Head of caudate nucleus (tissue), 42 donors: Measurements from ENCODE around the gene MAST1.
"Not testable (repeated sequence)": the region's sequence is repeated elsewhere in the genome, so short reads cannot be mapped to it uniquely, and the experiment has no call there.

Source experiments
- DNase-seq, 42 donors: peaks; one replicate each; pipeline versions ENCODE4 v3.0.0 to v3.0.0-alpha.2; 2020 to 2021; ENCODE audit warnings: mixed read lengths in 7 of 42
- intact Hi-C: fragments of 100-400 bp; cut with DNase I; formaldehyde crosslinking; loops from one replicate; pipeline ENCODE4 v1.15.0; 2022

The MAST1 gene

DNA sequence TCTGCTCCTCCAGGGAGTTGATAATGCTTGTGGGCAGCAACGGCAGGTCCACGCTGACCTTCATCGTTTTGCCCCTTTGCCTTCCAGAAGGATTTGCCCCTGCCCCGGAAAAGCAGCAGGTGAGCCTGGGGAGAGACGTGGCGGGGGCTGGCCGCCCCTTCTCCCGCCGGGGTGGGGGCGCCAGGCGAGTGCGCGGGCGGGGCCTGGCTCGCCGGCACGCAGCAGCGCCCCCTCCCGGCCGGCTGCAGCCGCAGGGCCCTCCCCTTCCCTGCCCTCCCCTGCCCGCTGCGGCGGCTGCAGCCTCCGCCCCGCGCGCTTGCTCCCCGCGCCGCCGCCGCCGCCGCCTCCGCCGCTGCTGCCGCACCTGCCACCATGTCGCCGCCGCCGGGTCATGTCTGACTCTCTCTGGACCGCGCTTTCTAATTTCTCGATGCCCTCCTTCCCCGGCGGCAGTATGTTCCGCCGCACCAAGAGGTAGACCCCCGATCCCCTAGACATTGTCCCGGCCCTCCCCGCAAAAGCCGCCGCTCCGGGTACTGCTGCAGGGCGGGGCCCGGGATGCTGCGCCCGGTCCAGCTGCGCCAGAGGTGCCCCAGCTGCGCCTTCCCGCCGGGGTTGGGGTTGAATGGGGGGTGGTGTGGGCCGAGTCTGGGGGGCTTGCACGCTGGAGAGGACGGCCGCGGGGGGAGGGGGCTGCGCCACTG, at the start of gene MAST1:
Gene MAST1 (plus strand): TSS at position 334 of the 704 bp plus-strand sequence. CDS start 58 bp downstream, at position 392.
- intact Hi-C loops = no loop called here
- peak in 37 of 42 donors; percentile 26 to 78 (median 58) for DNase-seq

DNA sequence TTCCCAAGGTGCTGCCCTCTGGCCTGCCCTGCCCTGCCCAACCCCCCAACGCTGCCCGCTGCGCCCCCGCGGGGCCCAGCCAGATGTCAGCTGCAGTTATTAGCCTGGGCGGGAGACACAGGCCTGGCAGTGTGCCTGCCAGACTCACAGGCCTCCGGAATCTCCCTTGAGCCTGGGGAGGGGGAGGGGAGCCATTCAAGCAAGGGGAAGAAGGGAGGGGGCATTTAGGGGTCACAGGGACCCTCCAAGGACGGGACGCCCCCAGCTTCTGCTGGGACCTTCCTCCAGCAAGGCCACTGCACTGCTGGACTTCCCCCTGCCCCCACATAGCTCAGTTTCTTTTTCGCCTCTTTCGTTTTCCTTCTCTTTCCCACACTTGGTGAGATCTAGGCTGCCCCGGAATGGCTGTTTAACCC, 49.6 kb upstream of the MAST1 start:
- DNase-seq = peak in 40 of 42 donors; percentile 52 to 89 (median 72)
- intact Hi-C loops = no loop called here

DNA sequence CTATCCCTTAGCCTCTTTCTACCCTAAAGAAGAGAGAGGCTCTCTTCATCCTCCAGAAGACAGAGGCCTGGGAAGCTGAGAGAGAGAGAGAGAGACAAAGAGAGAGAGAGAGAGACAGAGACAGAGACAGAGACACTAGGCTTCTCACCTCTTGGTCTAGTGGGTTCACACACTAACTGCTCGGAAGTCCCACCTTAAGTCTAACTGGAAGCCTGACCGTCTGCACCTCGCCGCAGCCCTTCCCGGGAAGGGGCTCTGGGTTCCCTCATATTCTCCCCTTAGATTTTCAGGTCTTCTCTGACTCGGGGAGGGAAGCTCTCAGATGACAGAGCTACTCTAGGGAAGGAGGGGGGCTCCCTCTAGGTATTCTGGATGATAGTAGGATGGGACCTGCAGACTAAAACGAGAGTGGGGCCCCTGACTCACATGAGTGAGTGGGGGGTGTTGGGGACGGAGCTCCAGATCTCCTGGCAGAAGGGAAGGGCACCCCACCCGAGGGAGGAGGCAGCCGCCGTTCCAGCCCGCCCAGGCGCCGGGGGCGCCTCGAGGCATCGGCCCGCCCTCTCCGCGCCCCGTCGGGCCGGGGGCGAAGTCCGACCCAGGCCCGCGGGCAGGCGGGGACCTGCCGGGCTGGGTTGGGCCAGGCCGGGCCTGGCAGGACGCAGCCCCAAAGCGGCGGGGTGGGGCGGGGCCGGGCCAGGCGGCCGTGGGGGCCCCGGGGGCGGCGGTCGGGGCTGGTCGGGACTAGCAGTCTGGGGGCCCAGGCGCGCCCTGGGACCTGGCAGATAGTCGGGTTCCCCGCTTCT, 49.0 kb upstream of the MAST1 start:
- intact Hi-C loops = no loop called here
- peak in 1 of 42 donors; percentile 55 for DNase-seq

DNA sequence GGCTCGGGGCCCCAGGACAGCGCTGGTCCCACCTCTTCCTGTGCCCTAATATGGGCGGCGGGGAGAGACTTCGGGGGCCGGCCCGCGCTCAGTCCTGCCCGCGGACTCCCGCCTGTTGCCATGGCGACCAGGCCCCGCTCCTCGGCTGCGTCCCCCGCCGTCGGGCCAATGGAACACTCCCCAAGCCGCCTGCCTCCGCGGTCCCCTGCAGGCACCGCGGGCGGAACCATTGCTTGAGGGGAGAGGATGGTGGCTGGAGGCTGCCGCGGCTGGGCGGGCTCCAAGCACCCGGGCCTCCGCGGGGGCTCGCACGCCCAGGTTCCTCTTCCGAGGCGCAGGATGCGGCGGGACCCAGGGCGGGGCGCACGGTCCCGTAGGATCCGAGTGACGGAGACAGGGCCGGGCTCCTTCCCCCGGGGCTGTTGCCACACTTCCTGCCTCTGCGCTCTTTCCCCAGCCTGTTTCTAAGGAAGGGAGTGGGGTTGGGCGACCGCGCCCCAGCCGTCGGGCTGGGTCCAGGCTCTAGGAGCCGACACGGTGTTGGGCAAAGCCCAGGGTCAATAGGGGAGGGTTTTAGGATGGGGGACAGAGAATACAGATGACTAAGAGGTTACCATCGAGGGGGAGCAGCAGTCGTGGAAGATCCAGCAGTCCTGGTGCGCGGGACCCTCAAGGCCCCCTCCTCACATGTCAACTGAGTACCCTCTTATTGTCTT, 48.3 kb upstream of the MAST1 start:
- DNase-seq = peak; percentile 87 to 99 (median 96)
- intact Hi-C loops = no loop called here

DNA sequence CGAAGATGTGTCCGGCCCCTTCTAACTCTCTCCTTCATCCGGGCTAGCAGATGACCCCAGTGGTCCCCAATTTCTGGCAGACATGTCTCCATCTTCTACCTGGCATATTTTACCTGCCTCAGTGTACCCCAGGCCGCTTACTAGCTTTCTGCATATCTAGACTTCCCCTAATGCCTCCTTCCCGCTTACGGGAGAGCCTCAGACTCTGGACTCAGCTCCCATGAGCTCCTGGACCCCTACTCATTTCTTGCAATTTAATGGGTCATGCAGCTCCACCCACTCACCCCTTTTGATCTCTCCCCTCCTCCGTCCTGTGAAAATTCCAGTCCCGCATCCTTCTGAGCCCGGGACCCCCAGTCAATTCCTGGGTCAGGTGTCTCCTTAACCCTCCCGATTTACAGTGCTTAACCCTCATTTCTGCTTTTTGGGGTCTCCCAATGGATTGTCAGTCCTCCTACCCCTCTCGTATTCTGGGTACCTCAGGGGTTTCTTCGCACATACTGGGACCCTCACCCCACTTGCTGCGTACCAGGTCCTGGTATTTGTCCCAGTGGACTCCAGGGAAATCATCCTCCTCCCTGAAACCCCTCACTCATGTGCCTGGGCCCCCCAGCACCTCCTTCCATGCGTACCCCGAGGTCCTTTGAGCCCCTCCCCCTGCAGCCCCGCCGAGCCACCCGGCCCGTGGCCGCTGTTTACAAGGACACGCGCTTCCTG, 47.5 kb upstream of the MAST1 start:
- DNase-seq = peak in 3 of 42 donors; percentile 19 to 55 (median 42)
- intact Hi-C loops = no loop called here

DNA sequence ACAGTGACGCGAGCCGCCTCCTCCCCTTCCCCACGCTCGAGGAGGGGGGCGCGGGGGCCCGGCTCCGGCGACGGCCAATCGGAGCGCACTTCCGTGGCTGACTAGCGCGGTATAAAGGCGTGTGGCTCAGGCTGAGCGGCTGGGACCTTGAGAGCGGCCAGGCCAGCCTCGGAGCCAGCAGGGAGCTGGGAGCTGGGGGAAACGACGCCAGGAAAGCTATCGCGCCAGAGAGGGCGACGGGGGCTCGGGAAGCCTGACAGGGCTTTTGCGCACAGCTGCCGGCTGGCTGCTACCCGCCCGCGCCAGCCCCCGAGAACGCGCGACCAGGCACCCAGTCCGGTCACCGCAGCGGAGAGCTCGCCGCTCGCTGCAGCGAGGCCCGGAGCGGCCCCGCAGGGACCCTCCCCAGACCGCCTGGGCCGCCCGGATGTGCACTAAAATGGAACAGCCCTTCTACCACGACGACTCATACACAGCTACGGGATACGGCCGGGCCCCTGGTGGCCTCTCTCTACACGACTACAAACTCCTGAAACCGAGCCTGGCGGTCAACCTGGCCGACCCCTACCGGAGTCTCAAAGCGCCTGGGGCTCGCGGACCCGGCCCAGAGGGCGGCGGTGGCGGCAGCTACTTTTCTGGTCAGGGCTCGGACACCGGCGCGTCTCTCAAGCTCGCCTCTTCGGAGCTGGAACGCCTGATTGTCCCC, 46.8 kb upstream of the MAST1 start, which contains the start of gene JUNB:
Gene JUNB (plus strand): TSS at position 142 of the 706 bp plus-strand sequence. CDS start 286 bp downstream, at position 428.
- DNase-seq = peak; percentile 94 to 100 (median 99)
- intact Hi-C loops = no loop called here

DNA sequence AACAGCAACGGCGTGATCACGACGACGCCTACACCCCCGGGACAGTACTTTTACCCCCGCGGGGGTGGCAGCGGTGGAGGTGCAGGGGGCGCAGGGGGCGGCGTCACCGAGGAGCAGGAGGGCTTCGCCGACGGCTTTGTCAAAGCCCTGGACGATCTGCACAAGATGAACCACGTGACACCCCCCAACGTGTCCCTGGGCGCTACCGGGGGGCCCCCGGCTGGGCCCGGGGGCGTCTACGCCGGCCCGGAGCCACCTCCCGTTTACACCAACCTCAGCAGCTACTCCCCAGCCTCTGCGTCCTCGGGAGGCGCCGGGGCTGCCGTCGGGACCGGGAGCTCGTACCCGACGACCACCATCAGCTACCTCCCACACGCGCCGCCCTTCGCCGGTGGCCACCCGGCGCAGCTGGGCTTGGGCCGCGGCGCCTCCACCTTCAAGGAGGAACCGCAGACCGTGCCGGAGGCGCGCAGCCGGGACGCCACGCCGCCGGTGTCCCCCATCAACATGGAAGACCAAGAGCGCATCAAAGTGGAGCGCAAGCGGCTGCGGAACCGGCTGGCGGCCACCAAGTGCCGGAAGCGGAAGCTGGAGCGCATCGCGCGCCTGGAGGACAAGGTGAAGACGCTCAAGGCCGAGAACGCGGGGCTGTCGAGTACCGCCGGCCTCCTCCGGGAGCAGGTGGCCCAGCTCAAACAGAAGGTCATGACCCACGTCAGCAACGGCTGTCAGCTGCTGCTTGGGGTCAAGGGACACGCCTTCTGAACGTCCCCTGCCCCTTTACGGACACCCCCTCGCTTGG, 46.1 kb upstream of the MAST1 start:
- intact Hi-C loops = no loop called here
- DNase-seq = peak in 39 of 42 donors; percentile 45 to 83 (median 65)

DNA sequence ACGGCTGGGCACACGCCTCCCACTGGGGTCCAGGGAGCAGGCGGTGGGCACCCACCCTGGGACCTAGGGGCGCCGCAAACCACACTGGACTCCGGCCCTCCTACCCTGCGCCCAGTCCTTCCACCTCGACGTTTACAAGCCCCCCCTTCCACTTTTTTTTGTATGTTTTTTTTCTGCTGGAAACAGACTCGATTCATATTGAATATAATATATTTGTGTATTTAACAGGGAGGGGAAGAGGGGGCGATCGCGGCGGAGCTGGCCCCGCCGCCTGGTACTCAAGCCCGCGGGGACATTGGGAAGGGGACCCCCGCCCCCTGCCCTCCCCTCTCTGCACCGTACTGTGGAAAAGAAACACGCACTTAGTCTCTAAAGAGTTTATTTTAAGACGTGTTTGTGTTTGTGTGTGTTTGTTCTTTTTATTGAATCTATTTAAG, 45.4 kb upstream of the MAST1 start:
- intact Hi-C loops = no loop called here

DNA sequence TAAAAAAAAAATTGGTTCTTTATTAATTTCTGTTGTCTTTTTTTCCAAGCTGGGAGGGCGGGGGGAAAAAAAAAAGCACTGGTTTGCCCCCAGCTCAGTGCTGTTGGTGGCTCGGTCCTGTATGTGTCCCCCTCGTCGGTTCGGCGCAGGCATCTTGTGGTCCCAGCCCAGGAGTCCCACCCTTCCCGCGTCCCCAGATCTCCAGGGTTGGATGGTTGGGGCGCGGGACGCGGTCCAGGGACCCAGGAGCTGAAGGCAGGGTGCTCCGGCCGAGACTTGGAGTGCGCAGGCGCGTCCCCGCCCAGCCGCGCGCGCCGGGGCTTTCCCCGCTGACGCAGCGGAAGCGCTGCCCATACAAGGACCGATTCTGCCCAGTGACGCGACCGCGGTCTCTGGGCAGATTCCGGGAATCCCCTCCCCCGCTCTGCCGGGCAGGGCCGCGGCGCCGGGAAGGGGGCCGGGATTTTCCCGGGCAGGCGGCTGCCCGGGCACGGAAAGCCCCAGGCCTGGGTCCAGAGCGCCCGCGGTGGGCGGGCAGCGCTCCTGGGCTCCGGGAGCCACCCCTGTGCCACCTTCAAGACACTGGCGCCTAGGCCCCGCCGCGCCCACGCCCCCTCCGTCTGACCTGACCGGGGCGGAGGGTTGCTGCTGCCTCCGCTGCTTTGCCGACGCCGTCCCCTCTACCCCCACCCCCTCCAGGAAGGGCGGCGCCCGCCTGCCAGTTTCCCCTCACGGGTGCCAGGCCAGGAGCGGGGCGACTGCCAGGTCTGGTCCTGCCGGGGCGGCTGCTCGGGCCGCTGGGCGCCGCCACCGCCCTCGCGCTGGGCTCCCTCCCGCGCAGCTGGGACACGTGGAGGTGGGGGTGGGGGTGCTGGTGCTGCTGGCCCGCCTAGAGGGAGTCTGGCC, 44.8 kb upstream of the MAST1 start:
- intact Hi-C loops = no loop called here

More for the DNA sequence above, 45.4 kb upstream of the MAST1 start:
- peak in 1 of 42 donors; percentile 64 for DNase-seq

DNA sequence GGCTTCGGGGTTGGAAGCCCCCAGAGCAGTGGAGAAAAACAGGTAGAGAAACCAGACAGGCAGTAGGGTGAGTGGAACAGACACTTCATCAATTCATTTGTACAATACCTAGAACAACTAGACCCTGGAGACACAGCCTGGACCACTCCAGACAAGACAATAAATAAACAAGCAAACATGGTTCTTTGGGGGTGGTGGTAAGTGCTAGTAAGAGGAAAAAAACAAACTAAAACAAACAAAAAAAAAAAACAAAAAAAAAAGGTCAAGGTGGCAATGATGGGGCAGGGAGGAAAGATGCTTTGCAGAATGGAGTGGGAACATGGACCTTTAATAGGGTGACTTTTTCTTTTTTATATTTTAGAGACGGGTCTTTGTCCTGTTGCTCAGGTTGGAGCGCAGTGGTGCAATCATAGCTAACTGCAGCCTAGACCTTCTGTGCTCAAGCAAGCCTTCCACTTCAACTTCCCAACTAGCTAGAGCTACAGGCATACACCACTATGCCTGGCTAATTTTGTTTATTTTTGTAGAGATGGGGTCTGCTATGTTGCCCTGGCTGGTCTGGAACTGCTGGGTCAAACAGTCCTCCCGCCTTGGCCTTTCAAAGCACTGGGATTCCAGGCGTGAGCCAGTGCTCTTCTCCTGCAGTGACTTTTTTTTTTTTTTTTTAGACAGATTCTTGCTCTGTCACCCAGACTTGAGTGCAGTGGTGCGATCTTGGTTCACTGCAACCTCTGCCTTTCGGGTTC, 43.9 kb upstream of the MAST1 start:
- no peak for DNase-seq
- intact Hi-C loops = no loop called here

More for the DNA sequence above, 44.8 kb upstream of the MAST1 start:
- DNase-seq = peak; percentile 78 to 97 (median 92)

DNA sequence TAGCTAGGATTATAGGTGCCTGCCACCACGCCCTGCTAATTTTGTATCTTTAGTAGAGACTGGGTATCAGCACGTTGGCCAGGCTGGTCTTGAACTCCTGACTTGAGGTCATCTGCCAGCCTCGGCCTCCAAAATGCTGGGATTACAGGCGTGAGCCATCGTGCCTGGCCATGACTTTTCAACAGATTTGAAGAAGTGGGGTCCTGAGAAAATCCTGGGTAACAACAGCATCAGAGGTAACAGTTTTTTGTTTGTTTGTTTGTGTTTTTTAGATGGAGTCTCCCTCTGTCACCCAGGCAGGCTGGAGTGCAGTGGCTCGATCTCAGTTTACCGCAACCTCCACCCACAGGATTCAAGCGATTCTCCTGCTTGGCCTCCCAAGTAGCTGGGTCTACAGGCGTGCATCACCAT, 43.3 kb upstream of the MAST1 start:
- intact Hi-C loops = loop anchor here (5.0 kb wide), 1 partner anchor 33 kb away; no protein-coding TSS in a partner anchor
- DNase-seq = no peak

DNA sequence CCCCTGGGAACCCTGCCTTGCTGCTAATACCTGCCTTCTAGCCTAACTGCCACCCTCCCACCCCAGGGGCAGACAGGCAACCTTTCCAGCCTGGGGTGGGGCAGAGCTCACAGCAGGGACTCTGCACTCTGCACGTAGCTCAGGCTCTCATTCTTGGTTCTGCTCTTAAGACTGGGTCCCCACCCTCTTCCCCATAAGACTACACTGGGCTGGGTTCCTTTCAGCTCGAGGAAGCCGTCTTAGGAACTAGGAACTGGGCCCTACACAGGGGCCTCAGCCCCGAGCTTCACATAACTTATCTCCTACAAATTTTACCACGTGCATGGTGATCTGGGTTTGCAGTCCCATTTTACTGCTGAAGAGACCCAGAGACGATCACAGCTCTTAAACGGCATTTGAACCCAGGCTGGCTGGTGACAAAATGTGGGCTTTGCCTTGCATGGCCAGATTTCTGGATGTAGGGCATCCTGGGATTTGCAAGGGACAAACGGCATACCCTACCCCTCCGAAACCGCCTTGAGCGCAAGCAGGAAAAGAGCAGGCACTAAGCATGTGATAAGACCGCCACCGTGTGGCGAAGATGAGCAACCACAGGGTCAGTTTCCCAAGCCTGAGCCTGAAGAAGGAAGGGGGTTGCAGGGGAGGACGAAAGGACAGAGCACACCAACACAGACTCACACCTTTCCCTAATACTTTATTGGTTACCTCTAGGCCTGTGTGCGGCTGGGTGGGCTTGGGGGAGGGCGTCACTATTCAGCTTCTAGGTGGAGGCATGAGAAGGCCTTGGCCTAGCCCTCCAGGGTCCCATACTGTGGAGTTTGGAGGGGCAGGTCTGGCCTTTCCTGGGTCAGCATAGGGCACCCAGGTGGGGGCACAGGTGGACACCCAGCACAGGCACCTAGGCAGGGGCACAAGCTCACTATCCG, 41.9 kb upstream of the MAST1 start:
- DNase-seq = peak; percentile 59 to 92 (median 81)
- intact Hi-C loops = loop anchor here (2.0 to 5.0 kb wide), 2 partner anchors 20 to 34 kb away; no protein-coding TSS in a partner anchor

DNA sequence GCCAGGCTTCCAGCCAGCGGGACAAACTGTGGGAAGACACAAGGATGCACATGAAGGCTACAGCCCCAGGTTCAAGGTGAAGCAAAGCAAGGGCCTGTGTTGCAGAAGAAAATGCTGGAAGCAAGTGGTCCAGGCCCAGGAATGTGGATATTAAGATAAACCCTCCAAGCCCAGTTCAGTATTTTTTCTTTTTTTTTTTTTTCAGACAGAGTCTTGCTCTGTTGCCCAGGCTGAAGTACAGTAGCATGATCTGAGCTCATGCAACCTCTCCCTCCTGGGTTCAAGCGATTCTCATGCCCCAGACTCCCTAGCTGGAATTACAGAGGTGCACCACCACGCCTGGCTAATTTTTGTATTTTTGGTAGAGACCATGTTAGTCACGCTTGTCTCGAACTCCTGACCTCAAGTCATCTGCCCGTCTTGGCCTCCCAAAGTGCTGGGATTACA, 41.2 kb upstream of the MAST1 start:
- intact Hi-C loops = loop anchor here (2.0 to 5.0 kb wide), 2 partner anchors 20 to 35 kb away; no protein-coding TSS in a partner anchor
- DNase-seq = no peak

DNA sequence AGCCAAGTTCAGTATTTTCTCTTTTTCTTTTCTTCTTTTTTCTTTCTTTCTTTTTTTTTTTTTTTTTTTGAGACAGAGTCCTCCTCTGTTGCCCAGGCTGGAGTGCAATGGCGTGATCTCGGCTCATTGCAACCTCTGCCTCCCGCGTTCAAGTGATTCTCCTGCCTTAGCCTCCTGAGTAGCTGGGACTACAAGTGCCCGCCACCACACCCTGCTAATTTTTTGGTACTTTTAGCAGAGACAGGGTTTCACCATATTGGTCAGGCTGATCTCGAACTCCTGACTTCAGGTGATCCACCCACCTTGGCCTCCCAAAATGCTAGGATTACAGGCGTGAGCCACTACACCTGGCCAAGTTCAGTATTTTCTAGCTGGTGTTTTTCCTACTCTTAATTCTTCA, 40.7 kb upstream of the MAST1 start:
- not testable (repeated sequence) for DNase-seq
- intact Hi-C loops = loop anchor here (2.0 to 5.0 kb wide), 2 partner anchors 21 to 35 kb away; no protein-coding TSS in a partner anchor
